ENCODE results near the gene APEH.

The APEH gene

DNA sequence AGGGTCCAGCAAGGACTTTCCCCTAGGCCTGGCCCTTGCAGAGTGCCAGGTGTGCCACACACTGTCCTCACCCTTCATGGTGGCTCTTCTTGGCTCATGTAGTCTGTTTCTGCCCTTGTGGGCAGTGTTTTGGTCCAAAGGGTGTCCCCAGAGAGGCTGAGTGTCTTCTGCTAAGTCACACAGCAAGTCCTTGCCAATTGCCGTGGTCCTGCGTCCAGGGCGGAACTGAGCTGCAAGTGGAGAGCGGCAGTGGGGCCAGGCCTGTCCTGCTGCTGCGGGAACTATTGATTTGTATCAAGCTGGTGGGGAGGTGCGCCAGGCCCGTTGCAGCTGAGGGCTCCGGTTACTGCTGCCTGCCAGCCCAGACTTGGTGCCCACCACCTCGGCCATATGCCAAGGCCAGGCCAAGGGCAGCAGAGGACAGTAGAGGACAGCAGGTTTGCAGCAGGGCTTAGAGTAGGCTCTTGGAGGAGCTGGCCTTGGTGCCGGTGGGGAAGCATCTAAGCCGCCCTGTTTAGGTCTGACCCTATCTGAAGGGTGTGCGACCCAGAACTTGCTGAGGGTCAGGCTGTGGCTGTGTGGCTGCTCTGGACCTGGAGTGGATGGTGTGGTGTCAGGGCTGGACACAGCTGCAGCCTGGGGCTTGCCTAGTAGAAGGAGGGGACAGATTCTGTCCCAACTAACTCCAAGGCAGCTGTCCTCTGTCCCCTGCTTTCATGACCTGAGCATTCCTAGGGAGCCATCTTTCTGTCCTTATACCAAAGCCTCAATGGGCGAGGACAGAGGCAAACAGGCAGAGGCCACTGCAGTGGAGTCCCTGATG is 40.8 kb downstream of the APEH start:
- no peak for DNase-seq (ENCODE audit: low read depth)

DNA sequence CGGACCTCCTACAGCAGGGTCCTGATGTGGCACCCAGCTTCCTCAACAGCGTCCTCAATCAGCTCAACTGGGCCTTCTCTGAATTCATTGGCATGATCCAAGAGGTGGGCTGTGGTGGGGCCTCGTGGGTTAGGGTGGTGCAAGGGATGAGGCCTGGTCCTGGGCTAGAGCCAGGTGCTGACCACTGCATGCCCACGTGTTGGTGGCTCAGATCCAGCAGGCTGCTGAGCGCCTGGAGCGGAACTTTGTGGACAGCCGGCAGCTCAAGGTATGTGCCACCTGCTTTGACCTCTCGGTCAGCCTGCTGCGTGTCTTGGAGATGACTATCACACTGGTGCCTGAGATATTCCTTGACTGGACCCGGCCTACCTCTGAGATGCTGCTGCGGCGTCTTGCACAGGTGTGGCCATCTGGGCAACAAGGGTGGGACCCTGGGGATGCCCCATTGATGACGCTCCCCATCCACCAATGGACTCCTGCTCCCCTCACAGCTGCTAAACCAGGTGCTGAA is 41.5 kb downstream of the APEH start:
- no peak for DNase-seq (ENCODE audit: low read depth)

DNA sequence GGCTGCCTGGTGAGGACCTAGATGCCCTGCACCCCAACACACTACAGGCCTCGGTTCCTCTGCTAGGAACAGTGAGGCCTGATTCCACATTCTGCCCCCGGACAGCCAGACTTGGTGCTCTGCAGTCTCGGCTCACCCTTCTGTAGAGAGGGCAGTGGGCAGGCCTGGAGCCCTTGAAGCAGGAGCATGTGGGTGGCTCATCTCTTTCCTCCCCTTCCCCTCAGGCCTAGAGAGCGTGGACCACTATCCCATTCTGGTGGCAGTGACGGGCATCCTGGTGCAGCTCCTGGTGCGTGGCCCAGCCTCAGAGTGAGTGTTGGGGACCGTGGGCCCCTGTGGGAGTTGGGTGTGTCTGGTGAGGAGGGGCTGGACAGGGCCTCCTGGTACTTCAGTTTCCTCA is 42.0 kb downstream of the APEH start:
- no peak for DNase-seq (ENCODE audit: low read depth)

DNA sequence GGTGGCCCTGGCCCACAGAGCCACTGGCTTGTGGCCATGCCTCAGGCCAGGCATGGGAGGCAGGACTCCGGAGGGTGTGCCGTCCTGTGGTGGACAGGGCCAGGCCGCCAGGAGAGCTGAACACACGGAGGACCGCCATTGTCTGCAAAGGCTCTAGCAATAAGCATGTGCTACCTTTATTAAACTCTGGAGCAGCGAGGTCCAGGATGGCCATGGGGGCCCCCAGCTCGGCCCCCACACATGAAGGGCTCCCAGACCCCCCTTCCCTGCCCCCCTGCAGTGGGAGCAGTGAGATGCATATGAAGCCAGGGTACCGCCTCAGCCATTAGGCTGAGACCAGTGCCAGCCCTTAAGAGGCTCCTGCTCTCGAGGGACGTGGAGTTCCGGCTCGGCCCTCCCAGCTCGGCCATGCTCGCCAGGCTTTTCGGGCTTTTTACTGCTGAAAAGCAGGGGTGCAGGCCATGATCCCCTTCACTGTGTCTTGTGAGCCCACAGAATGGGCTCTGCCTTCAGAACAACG is 42.6 kb downstream of the APEH start:
- DNase-seq (ENCODE audit: low read depth), result no peak

DNA sequence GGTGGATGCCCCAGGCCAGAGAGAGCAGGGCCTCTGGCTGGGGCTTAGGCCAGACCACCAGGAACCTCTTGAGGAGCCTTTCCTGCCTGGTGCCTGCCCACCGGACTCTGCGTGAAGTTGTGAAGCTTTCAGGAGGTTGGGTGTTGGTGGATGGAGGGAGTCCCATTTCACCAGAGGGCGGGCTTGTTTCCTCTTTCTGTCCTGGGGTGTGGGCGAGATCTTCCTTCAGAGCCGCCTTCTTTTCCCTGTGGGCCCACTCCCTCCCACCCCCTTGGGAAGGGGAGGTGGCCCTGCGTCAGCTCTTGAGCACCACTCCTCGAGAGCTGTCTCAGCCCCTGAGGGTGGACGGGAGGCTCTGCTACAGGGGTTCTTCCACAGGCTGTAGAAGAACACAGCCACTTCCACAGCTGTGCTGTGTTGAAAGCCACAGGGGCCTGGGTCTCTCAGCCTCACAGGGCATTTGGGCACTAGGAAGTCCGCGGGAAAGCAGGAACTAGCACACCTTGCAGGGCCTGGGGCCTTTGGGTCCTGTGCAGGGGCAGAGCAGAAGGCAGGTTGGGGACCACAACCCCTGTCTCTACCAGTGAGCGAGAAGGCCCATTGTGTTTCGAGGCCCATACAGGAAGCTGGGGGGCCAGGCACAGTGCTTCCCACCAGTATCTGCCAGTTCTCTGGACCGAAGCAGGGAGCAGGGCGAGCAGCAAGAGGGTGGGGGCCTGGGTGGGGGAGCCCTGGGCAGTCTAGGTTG is 43.2 kb downstream of the APEH start:
- DNase-seq (ENCODE audit: low read depth), result no peak

DNA sequence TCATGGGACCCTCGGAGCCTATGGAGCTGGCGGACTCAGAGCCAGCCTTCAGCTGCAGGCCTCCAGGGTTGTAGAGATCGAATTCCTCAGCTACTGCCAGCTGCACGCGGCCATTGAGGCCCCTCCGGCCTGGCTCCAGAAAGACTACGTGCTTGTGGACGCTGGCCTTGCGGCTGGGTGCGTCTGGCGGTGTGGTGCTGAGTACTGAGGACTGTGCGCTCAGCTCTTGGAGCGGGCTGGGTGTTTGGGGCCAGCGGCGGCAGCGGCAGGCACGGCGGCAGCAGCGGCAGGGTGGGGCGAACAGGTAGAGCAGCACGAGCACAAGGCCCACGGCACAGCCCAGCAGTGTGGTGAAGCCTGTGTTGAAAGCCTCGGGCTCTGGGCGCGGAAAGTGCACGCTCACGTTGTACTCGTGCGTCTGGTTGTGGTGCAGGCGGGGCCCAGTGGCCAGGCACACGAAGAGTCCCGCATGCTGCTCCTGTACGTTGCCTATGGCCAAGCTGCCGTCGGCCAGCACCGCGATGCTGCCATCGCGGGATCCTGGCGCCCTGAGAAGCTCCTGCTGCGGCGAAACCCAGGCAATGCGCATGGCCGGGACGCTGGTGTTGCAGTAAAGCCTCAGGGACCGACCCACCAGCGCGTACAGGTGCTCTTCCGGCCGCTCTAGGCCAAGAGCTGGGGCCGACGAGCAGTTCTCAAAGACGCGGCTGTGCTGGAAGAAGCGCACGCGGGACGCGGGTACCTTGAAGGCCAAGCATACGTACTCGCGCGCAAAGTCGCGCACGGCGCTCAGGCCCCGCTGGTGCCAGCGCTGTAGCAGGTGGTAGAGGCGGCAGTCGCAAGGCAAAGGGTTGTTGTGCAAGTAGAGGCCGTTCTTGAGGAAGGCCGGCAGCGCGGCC is 44.1 kb downstream of the APEH start:
- no peak for DNase-seq (ENCODE audit: low read depth)

DNA sequence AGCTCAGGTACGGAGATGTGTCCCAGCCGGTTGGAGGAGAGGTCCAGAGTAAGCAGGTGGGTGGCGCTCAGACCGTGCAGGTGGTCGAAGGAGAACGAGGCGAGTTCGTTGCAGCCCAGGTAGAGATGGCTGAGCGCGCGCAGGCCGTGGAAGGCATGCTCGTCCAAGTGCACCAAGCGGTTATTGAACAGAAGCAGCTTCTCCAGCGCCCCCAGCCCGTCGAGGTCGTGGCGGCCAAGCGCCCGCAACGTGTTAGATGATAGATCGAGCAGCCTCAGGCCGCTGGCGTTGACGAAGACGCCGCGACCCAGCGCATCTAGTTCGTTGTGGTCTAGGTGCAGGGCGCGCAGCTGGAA is 44.7 kb downstream of the APEH start:
- no peak for DNase-seq (ENCODE audit: low read depth)

DNA sequence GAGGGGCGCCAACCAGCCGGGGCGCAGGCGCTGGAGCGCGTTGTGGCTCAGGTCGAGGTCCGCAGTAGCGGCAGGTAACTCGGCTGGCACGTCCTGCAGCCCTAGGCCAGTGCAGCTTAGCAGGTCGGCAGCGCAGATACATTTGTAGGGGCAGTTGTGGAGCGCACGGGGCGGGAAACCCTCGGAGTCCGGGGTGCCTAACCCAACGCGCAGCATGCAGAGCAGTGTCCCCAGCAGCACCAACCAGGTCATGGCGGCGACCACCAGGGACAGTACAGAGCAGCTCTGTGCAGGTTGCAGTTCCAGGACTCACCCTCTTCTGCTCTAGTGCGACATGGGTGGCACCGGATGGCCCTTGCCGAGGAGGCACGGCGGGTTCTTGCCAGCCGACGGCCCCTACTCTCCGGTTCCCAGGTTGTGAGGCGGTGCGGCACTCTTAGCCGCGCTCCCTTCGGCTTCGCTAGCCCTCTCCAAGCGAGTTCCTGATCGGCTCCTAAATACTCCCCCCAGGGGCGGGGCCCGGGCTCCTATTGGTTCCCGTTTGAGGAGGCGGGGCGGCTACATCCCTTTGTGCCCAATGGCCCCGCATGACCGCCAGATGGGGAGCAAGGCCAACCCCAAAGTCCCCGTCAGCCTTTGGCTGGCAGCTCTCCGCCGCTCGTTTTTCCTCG is 45.2 kb downstream of the APEH start, which contains the start of gene AMIGO3:
AMIGO3 (minus strand) TSS at position 471 of the 671 bp plus-strand sequence; CDS start at position 252, 219 bp downstream.
- peak; percentile 91 for DNase-seq (ENCODE audit: low read depth)

DNA sequence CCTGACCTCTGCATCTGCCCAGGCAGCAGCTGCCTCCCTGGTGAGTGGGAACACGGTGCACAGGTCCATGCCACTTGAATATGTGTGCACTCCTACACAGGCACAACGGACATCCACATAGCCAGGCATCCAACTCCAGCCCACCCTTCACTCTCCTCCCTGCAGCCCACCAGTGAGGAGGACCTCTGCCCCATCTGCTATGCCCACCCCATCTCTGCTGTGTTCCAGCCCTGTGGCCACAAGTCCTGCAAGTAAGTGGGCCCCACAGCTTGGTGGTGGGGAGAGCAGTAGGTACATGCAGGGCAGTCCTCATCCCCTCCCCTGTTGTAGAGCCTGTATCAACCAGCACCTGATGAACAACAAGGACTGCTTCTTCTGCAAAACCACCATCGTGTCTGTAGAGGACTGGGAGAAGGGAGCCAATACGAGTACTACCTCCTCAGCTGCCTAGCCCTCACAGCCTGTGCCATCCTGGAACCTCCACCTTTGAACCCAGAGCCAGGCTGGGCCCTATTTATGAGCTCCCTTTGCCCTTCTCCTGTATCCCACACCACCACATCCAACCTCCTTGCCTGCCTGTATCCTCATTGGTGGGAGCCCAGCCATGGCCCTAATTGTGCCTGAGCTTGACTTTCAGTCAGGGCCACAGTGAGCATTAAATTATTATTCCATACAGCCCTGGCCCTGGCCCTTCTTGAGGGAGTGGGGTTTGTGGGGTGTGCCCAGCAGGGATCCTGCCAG is 46.9 kb downstream of the APEH start:
- DNase-seq (ENCODE audit: low read depth), result no peak

DNA sequence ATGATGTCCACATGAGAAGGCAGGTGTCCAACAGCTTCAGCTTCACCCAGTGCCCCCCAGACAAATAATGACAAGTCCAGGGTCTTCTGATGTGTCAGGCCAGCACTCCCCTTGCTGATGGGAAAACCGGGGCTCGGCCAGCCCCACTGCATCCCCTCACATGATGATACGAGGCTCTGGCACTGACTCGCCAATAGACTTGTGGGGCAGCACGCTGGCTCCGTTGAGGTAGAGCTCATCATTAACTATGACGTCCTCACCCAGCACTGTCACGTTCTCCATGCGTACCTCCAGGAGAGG is 47.4 kb downstream of the APEH start:
- no peak for DNase-seq (ENCODE audit: low read depth)

DNA sequence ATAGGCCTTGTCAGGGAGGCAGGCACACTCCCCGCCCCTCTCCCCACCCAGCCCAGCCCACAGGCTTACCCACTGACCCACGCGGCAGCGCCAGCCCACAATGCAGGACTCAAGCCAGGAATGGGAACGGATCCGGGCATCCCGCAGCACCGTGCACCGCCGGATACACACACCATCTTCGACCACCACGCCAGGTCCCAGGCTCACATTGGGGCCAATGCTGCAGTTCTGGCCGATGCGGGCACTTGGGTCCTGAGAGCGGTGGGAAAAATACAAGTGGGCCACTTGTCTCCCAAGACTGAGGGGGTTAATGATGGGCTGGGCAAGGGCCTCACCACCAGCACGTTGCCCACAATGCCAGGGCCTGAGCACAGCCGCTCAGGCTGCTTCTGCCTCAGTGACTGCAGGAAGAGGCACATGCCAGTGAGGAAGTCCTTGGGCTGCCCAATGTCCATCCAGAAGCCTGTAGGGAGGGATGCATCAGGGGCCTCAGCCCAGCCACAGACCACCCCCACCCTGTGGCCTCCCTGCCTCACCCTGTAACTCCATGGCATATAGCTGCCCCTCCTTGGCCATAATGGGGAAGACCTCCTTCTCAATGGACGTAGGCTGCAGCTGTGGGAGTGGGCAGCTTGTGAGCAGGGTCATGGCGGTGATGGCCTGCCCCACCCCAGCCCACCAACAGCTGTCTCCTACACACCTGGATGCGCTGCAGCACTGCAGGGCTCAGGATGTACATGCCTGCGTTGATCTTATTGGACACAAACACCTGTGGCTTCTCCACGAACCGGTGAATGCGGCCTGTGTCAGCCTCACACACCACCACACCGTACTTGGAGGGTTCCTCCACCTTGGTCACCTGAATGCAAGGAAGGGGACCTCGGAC is 48.0 kb downstream of the APEH start:
- no peak for DNase-seq (ENCODE audit: low read depth)

DNA sequence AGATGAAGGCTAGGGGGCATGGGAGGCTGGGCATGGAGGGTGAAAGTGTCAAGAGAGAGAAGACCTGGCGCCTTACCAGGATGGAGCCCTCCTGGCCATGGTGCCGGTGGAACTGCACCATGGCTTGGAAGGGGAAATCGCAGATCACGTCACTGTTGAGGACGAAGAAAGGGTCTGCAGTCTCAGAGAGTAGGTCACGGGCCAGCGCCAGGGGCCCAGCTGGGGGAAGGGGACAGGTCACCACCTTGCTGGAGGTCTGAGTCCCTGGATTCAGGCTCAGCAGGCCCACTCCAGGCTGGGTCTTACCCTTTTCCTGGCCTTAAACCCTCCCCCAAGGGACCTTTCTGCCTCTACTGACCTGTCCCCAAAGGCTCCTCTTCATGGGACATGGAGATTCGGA is 48.7 kb downstream of the APEH start:
- no peak for DNase-seq (ENCODE audit: low read depth)

DNA sequence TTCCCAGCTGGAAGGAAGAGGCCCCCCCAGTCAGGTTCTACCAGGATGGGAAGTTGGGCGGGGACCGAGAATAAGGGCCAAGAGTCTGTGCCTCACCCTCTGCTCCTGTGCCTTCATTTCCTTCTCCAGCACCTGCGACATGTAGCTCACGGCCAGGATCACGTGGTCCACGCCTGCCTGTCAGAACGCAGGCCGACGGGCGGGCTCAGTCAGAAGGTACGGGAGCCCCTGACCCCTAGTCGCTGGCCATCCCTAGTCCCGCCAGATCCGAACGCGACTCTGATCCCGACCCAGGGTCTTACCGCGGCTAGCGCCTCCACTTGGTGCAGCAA is 49.1 kb downstream of the APEH start:
- no peak for DNase-seq (ENCODE audit: low read depth)

DNA sequence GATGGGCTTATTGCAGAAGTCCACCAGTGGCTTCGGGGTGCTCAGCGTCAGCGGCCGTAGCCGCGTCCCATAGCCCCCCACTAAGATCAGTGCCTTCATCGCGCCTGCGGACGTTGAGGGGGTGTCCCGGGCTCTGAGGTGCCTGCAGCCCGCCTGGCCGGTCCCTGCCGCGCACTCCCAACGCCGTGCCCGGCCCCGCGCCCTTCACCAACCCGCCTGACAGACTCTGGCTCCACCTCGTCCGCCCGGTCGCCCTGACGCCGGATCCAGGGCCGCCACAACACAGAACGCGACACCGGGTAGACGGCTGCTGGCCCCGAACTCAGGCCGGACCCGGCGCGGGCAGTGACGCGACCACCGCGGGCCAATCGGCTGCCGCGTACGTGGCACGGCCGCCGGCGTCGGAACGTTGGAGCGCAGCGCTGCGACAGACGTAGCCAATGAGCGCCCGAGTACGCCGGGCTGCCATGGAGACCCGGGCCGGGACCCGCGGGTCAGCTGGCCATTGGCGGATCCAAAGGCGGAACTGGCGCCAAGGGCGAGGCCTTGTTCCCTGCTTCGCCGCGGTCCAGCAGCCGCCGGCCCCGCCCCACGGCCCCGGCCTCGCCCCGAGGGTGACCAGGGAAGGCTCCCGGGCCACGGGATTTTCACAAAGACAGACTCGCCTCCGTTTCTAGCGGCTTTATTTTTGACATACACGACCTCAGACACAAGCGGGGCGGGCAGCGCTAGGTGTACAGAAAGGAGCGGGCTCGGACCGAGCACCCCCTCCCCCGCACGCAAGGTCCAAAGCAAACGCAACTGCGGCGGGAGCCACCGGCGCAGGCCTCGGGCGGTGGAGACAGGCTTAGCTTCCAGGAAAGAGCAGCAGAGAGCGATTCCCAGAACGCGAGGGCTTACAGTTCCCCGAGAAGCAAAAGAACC is 49.7 kb downstream of the APEH start, which contains the start of gene GMPPB:
GMPPB (minus strand) TSS at position 324 of the 924 bp plus-strand sequence; CDS start at position 99, 225 bp downstream.
- peak; percentile 95 for DNase-seq (ENCODE audit: low read depth)

DNA sequence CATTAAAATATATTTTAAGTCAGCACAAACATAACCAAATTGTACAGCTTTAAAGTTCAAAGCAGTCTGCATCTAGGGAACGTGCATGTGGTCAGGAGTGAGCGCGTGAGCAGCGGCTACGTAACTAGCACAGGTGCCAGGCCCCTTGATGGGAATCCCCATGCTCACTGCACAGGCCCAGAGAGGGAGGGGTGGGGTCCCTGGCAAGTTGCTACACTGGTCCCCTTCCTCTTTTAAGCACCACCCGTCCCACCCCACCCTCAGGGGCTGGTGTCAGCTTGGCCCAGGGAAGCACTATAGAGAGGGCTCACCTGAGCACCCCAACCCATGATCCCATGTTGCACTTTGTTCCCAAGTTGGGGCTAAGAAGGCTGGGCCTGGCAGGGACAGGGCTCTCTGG is 50.4 kb downstream of the APEH start:
- no peak for DNase-seq (ENCODE audit: low read depth)

DNA sequence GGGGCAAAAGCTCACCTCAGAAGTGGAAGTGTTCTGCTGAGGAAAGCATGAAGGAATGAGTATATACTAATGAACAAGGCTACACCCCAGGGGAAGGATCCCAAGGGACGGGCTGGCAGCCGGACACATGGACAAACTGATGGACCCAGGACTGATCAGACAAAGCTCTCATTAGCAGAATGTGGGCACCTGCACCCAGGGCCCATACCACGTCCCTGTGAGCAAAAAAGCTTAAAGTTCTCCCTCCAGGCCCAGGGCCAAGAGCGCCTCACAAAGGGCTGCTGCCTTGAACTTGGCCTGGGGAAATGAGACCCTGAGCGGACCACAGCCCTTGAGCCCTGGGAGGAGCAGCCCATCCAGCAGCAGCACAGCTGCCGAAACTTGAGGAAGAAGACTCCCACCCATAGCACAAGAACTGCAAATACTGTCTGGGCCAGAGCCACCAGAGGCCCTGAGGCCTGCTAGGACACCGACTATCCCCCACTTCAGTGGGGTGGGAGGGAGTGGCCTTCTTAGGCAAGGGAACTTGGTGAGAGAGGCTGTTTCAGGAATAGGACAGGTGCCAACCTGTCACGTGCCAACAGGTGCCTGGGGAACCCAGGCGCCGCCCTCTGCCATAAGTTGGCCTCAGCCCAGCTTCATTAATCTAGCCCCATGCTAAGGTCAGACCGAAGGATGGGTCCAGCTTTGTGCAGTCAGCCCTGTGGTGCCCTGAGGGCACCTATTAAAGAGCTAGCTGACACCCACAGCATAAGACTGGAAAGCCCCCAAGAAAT is 51.9 kb downstream of the APEH start:
- no peak for DNase-seq (ENCODE audit: low read depth)

DNA sequence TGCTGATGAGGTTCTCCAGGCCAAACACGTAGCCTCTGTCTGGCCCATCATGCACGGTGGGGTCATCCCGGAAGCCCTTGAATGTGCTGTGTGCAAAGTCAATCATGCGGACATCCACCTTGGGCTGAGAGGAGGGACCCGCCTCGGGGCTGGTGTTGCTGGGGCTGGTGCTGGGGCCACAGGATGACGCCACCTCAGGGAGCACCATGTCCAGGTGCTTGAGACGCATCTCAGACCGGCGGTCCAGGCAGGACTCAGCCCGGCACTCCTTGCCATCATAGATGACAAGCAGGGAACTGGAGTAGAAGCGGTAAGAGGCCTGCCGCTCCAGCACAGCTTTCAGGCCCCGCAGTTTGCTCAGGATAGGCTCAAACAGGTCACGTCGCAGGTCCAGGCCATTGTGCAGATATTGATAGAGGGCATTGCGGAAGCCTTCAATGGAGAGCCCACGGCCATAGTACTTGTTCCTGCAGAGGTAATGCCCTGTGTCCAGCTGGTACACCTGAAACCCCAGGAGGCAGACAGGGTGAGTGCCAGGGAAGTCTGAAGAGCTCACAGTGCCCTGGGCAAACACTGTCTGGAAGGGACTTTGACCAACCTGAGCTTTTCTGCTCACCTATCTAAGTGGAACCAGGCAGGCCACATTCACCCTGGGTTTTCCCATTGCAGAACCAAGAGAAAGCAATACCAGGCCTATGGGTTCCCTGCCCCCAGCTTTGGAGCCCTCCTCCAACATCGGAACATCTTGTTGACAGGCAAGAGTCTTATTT is 53.2 kb downstream of the APEH start:
- no peak for DNase-seq (ENCODE audit: low read depth)

Measured in stromal cell of bone marrow (primary cell).